ENCODE data around the gene CDC42.

GRCh38 chr1:22088331-22088730 lies 35.8 kb downstream of the CDC42 start:
- no peak for TF ChIP-seq POLR2A (IDR thresholded peaks at IDR 0.05; ENCODE audit: low read depth, low read length)
- no peak for TF ChIP-seq POLR2AphosphoS5 (IDR thresholded peaks at IDR 0.05; ENCODE audit: low read depth, low read length)
